HepG2 (cell line): Measurements from ENCODE around the gene SCN9A. TPM values are rescaled to one million over a fixed set of nuclear protein-coding genes. Genes with fewer than 3 reads are reported as not detected.
A peak's percentile ranks its signal among the peaks of the same experiment; 100 is the strongest.

Experiments
- CBFB ChIP-seq: sonication (generic); formaldehyde crosslinking; IDR thresholded peaks from 2 replicates; pipeline ENCODE4 v1.4.0; 2020; ENCODE audit warnings: missing genetic modification reagents
- ETS1 ChIP-seq: sonication (generic); formaldehyde crosslinking; IDR thresholded peaks from 2 replicates; pipeline ENCODE4 v1.4.0; 2020; ENCODE audit warnings: missing genetic modification reagents
- GATAD2A ChIP-seq: IDR thresholded peaks from 2 replicates; pipeline ENCODE4 v1.6.1; 2016
- HNRNPLL ChIP-seq: fragments of 200-400 bp; formaldehyde crosslinking; IDR thresholded peaks from 2 replicates; pipeline ENCODE4 v1.6.1; 2017; ENCODE audit warnings: mild to moderate bottlenecking, low read depth, low read length; ENCODE audit not compliant: poor library complexity, severe bottlenecking
- KMT2A ChIP-seq: sonication (generic); formaldehyde crosslinking; IDR thresholded peaks from 2 replicates; pipeline ENCODE4 v1.4.0; 2020; ENCODE audit warnings: missing genetic modification reagents
- MLXIP ChIP-seq: sonication (generic); formaldehyde crosslinking; IDR thresholded peaks from 2 replicates; pipeline ENCODE4 v1.9.0; 2021; ENCODE audit warnings: missing genetic modification reagents, borderline replicate concordance
- MYNN ChIP-seq: sonication (generic); formaldehyde crosslinking; IDR thresholded peaks from 2 replicates; pipeline ENCODE4 v1.4.0; 2020; ENCODE audit warnings: mild to moderate bottlenecking, low read depth, missing genetic modification reagents
- NRL ChIP-seq: sonication (generic); formaldehyde crosslinking; IDR thresholded peaks from 2 replicates; pipeline ENCODE4 v1.5.0; 2020; ENCODE audit warnings: missing genetic modification reagents, mild to moderate bottlenecking, moderate library complexity, borderline replicate concordance
- POLR2A ChIP-seq, 2 experiments: IDR thresholded peaks; 2 replicates each; pipeline ENCODE4 v1.6.1; 2011; ENCODE audit warnings: low read depth in 2 of 2, low read length in 2 of 2, mild to moderate bottlenecking in 1 of 2, moderate library complexity in 1 of 2; ENCODE audit not compliant: insufficient read depth in 1 of 2
- PREB ChIP-seq: sonication (generic); formaldehyde crosslinking; IDR thresholded peaks from 2 replicates; pipeline ENCODE4 v1.4.0; 2020; ENCODE audit warnings: missing genetic modification reagents
- TFDP1 ChIP-seq: IDR thresholded peaks from 2 replicates; pipeline ENCODE4 v1.6.1; 2016; ENCODE audit warnings: missing compliant biosample characterization, missing genetic modification reagents, borderline replicate concordance
- ZNF484 ChIP-seq: sonication (generic); formaldehyde crosslinking; IDR thresholded peaks from 2 replicates; pipeline ENCODE4 v1.5.1; 2020; ENCODE audit warnings: mild to moderate bottlenecking, low read depth, missing genetic modification reagents, borderline replicate concordance
- polyA plus RNA-seq, 8 experiments: library from polyadenylated mRNA; depleted of rRNA in 3 of 8; stranded (reverse) in 7 of 8; unstranded in 1 of 8; fragments of >200 nt; fragmentation: Illumina TruSeq in 4 of 8; extraction: Trizol in 4 of 8; gene quantifications; 2 replicates each; pipeline versions ENCODE4 v1.2.1 to v1.2.3, GENCODE V29; 2011 to 2016; ENCODE audit warnings: low read depth in 4 of 8, missing spikeins in 1 of 8, mixed read lengths in 1 of 8; ENCODE audit not compliant: insufficient read depth in 1 of 8
- total RNA-seq, 5 experiments: library from RNA; depleted of rRNA; stranded (reverse); fragments of >200 nt; fragmentation: Illumina TruSeq; extraction: Trizol; gene quantifications; 2 replicates each; pipeline ENCODE4 v1.2.3, GENCODE V29; 2016; ENCODE audit warnings: low read depth in 1 of 5
- TF ChIP-seq, protein P1 (sequence below): sonication (generic); formaldehyde crosslinking; IDR thresholded peaks from 2 replicates; pipeline ENCODE4 v1.5.0; 2020; ENCODE audit warnings: mild to moderate bottlenecking, missing genetic modification reagents, borderline replicate concordance
- TF ChIP-seq, protein P2 (sequence below): sonication (generic); formaldehyde crosslinking; IDR thresholded peaks from 2 replicates; pipeline ENCODE4 v1.4.0; 2020; ENCODE audit warnings: missing genetic modification reagents
- TF ChIP-seq, protein P3 (sequence below): sonication (generic); formaldehyde crosslinking; conservative IDR thresholded peaks from 2 replicates; pipeline ENCODE4 v1.8.0; 2022; ENCODE audit warnings: low read depth, missing genetic modification reagents

The SCN9A gene
- total and polyA plus RNA-seq, 2 of the 13 experiments (the other 11 are each of a cell fraction or from before 2014, with no cell fraction given) = 15.3 to 24.3 TPM

GRCh38 chr2:166329465-166329864 lies 46.3 kb downstream of the SCN9A start (continued):
- TF ChIP-seq, protein P1, sequence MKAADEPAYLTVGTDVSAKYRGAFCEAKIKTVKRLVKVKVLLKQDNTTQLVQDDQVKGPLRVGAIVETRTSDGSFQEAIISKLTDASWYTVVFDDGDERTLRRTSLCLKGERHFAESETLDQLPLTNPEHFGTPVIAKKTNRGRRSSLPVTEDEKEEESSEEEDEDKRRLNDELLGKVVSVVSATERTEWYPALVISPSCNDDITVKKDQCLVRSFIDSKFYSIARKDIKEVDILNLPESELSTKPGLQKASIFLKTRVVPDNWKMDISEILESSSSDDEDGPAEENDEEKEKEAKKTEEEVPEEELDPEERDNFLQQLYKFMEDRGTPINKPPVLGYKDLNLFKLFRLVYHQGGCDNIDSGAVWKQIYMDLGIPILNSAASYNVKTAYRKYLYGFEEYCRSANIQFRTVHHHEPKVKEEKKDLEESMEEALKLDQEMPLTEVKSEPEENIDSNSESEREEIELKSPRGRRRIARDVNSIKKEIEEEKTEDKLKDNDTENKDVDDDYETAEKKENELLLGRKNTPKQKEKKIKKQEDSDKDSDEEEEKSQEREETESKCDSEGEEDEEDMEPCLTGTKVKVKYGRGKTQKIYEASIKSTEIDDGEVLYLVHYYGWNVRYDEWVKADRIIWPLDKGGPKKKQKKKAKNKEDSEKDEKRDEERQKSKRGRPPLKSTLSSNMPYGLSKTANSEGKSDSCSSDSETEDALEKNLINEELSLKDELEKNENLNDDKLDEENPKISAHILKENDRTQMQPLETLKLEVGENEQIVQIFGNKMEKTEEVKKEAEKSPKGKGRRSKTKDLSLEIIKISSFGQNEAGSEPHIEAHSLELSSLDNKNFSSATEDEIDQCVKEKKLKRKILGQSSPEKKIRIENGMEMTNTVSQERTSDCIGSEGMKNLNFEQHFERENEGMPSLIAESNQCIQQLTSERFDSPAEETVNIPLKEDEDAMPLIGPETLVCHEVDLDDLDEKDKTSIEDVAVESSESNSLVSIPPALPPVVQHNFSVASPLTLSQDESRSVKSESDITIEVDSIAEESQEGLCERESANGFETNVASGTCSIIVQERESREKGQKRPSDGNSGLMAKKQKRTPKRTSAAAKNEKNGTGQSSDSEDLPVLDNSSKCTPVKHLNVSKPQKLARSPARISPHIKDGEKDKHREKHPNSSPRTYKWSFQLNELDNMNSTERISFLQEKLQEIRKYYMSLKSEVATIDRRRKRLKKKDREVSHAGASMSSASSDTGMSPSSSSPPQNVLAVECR (CRISPR knock-in tag) = no peak; the same call in 1 of the 2 replicates
- peak; percentile 95 for TF ChIP-seq GATAD2A (CRISPR knock-in tag)
- TF ChIP-seq NRL = no peak
- TF ChIP-seq, protein P2, sequence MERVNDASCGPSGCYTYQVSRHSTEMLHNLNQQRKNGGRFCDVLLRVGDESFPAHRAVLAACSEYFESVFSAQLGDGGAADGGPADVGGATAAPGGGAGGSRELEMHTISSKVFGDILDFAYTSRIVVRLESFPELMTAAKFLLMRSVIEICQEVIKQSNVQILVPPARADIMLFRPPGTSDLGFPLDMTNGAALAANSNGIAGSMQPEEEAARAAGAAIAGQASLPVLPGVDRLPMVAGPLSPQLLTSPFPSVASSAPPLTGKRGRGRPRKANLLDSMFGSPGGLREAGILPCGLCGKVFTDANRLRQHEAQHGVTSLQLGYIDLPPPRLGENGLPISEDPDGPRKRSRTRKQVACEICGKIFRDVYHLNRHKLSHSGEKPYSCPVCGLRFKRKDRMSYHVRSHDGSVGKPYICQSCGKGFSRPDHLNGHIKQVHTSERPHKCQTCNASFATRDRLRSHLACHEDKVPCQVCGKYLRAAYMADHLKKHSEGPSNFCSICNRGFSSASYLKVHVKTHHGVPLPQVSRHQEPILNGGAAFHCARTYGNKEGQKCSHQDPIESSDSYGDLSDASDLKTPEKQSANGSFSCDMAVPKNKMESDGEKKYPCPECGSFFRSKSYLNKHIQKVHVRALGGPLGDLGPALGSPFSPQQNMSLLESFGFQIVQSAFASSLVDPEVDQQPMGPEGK = peak; percentile 70; the same call in 1 of the 2 replicates
- no peak for TF ChIP-seq ETS1 (CRISPR knock-in tag)
- no peak for TF ChIP-seq CBFB
- no peak for TF ChIP-seq MLXIP (CRISPR knock-in tag)
- TF ChIP-seq, protein P3, sequence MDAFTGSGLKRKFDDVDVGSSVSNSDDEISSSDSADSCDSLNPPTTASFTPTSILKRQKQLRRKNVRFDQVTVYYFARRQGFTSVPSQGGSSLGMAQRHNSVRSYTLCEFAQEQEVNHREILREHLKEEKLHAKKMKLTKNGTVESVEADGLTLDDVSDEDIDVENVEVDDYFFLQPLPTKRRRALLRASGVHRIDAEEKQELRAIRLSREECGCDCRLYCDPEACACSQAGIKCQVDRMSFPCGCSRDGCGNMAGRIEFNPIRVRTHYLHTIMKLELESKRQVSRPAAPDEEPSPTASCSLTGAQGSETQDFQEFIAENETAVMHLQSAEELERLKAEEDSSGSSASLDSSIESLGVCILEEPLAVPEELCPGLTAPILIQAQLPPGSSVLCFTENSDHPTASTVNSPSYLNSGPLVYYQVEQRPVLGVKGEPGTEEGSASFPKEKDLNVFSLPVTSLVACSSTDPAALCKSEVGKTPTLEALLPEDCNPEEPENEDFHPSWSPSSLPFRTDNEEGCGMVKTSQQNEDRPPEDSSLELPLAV (CRISPR knock-in tag) = no peak
- no peak for TF ChIP-seq PREB (CRISPR knock-in tag)
- TF ChIP-seq MYNN (CRISPR knock-in tag) = no peak
- TF ChIP-seq HNRNPLL = no peak
- no peak for TF ChIP-seq ZNF484 (CRISPR knock-in tag)
- TF ChIP-seq KMT2A (CRISPR knock-in tag) = peak; percentile 38; the same call in 1 of the 2 replicates
- TF ChIP-seq POLR2A (IDR thresholded peaks at IDR 0.05; ENCODE audit: insufficient read depth in 1 of 2, low read depth in 2 of 2, low read length in 2 of 2) = no peak
- TF ChIP-seq TFDP1 (CRISPR knock-in tag) = no peak
